ENCODE results near the gene KIAA0825.
"Not testable (repeated sequence)": the region's sequence is repeated elsewhere in the genome, so short reads cannot be mapped to it uniquely, and the experiment has no call there.

KIAA0825 gene

DNA sequence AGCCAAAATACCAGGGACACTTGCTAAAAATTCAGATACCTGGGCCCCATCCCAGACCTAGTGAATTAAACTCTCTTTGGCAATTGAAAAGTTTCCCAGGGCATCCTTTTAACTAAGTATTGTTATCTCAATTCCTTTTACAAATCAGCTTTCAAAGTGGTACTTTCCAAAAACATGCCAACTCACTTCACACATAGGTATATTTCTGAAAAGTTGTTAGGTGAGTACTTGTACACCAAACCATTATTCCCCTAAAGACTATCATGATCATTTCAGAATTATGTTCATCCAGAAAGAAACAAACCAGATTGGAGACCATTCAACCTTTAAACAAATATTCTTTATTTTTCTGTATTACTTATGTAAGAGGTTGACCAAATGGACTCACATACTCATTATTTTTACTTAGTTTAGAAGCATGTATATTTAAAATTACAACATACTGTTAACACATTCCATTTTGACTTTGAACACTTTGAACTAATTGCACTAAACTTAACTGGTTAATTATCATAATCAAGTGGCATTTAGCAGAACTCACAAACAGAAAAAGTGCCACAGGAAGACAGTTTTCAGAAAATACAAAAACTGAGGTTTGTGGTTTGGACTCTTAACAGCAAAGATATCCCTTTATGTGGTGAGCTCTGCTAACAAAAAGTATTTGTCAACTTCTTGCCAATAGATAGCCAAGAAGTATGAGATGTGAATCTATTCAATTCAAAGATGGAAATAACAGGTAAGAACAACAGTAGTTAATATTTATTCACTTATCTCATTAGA is 40.7 kb downstream of the KIAA0825 start:
- no peak for DNase-seq (ENCODE audit: low read depth)

DNA sequence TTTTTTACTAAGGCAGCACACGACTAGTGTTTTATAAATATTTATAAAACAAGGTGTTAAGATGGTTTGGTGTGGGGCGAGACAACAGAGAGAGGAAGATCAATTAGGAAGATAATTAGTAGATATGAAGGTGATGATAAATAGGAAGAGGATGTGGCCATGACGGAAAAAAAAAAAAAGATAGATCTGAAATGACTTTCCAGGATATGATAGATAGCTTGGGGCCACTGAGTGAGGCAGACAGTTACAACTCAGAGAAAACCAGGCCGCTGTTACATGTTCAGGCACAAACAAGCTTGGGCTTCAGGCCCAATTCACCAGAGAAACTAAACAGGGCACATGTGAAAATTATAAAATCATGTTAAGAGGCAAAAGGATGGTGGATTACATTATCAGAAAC is 43.2 kb downstream of the KIAA0825 start:
- DNase-seq (ENCODE audit: low read depth), result no peak

DNA sequence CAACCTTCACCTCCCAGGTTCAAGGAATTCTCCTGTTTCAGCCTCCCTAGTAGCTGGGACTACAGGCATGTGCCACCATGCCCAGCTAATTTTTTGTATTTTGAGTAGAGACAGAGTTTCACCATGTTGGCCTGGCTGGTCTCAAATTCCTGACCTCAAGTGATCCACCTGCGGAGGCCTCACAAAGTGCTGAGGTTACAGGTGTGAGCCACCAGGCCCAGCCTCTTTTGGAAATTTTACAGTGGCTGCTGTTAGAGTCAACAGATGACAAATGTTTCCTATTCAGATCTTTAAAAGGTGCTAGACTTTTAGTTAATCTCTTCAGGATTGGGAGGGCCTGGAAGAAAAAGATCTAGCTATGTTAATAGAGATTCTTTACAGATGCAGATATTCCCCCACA is 45.1 kb downstream of the KIAA0825 start:
- not testable (repeated sequence) for DNase-seq (ENCODE audit: low read depth)

DNA sequence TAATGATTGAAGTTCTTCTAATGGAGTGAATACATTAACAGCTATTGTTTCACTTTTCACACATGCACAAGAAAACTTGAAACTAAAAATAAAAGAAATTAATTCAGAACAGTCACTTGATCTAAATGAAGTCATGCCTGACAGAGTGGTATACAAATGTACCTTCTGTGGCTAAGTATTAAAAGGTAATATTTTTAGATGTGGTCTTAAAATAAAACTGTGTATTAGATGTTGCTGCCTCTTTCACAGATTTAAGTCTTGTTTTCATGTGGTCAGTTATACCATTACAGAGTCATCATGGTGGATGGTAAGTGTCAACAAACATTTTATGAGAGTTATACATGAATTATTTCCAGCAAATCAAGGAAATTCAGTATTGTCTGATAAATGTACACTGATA is 47.0 kb downstream of the KIAA0825 start:
- DNase-seq (ENCODE audit: low read depth), result no peak

DNA sequence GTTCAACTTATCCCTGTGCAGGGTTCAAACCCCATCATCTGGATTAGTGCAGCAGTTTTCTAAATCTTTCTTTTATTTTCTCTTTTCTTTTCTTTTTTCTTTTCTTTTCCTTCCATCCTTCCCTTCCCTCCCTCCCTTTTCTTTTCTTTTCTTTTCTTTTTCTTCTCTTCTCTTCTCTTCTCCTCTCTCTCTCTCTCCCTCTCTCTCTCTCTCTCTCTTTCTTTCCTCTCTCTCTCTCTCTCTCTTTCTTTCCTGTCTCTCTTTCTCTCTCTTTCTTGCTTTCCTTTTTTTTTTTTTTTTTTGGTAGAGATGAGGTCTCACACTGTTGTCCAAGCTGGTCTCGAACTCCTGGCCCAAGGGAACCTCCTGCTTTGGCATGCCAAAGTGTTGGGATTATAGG is 53.6 kb downstream of the KIAA0825 start:
- DNase-seq (ENCODE audit: low read depth), result no peak

DNA sequence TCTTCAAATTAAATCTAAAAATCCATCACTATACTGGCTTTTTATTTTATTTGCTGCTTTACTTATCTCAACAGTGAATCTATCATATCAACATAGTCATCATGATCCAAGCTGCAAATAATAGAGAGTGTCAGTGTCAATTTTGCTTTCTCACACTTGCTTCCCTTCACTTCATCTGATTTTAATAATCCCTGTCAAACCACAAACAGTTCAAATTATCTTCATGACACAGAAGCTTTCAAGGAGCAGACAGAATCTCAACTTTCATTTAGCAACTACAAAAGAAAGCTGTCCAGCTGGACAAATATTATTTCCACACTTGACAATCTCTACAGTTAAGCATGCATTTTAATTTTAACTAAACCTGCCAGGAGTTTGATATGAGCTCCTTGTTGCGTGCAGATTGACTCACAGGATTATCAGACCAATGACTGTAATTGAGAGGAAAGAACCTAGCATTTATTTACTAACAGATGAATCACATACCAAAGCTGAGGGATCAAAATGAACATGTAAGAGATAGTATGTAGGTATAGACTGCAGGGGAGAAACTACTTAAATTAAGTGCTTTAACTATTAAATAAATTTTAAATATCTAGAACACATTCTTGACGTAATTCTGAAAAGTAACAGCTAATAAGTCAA is 56.0 kb downstream of the KIAA0825 start:
- DNase-seq (ENCODE audit: low read depth), result no peak

DNA sequence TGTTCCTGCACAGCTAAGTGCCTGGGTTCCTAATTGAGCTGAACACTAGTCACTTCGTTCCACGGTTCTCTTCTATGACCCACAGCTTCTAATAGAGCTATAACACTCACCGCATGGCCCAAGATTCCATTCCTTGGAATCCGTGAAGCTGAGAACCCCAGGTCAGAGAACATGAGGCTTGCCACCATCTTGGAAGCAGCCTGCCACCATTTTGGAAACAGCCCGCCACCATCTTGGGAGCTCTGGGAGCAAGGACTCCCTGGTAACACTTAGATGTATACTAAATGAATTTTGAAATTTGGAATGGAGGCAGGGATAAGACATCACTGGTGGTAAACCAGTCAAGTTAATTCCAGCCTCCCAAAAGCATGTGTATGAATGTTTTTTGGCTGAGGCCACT is 60.4 kb downstream of the KIAA0825 start:
- DNase-seq (ENCODE audit: low read depth), result no peak

DNA sequence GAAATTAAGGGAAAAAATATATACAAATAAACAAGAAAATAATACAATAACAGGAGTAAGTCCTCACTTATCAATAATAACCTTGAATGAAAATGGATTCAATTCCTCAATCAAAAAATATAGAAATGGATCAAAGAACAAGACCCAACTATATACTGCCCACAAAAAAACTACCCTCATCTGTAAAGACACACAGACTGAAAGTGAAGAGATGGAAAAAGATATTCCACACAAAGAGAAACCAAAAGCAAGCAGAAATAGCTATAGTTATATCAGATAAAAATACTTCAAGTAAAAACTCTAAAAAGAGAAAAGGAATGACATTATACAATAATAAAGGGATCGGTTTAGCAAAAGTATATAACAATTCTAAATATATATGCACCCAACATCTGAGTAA is 66.5 kb downstream of the KIAA0825 start:
- DNase-seq (ENCODE audit: low read depth), result no peak

DNA sequence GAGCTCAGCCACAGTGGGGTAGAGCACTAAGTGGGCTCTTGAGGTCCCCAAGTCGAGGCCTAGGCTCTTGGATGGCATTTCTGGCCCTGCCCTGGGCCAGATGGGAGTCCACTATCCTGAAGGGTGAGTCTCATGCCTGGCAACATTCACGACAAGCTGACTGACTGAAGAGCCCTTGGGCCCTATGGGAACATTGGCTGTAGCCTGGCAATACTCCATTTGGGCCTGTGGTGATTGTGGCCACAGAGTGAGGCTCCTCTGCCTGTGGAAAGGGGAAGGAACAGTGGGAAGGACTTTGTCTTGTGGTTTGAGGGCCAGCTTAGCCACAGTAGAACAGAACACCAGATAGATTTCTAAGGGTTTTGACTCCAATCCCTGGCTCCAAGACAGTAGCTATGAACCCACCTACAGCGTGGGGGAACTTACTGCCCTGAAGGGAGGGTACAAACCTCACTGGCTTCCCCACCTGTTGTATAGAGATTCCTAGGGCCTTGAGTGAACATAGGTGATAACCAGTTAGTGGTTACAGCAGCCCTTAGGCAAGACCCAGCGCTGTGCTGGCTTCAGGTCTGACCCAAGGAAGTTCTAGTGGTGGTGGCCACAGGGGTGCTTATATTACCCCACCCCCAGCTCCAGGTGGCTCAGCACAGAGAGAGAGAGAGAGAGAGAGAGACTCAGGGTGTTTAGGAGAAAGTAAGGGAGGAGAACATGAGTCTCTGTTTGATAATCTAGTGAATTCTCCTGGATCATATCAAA is 72.4 kb downstream of the KIAA0825 start:
- DNase-seq (ENCODE audit: low read depth), result no peak

DNA sequence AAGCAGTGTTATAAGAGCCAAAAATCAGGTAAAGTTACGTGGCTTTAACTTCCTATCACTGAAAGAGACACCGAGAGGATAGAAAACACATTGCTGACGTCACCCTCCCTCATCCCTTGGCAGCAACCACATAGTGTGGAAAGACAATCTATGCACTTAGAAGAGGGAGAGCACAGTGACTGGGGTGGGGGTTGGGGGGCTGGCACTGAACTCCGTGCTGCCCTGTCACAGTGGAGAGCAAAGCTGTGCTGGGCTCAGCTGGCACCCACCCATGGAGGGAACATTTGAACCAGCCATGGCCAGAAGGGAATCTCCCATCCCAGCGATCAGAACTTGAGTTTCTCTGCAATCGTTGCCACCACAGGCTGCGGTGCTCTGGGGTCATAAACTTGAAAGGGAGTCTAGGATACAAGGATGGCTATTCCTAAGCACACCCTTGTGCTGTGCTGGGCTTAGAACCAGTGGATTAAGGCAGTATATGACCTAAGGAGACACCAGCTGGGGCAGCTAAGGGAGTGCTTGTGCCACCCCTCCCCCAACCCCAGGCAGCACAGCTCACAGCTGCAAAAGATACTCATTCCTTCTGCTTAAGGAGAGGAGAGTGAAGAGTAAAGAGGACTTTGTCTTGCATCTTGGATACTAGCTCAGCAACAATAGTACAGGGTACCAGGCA is 73.4 kb downstream of the KIAA0825 start:
- no peak for DNase-seq (ENCODE audit: low read depth)

DNA sequence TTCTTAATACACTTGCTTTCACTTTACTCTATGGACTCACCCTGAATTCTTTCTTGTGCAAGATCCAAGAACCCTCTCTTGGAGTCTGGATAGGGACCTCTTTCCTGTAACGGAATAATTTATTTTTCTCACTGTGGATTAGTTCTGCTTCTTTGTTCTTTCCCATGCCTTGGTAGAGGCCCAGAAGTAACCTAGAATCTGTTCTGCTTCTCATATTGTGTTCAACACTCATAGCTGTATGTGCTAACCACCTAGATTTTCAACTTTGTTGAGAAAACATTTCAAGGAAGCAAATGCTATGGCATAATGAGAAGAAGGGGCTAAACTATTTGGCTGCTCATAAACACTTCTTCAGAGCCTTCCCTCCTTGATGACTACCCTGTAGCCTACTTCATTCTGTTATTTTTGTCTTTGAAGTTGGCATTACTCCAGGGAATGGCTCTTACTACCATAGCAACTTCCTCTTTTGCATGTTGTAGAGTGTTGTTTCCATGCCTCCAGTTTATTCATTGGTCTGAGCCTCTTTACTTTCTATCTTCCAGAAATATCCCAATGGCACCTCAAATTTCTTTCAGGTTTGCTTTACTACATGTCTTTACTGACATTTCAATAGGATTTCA is 74.3 kb downstream of the KIAA0825 start:
- DNase-seq (ENCODE audit: low read depth), result no peak

DNA sequence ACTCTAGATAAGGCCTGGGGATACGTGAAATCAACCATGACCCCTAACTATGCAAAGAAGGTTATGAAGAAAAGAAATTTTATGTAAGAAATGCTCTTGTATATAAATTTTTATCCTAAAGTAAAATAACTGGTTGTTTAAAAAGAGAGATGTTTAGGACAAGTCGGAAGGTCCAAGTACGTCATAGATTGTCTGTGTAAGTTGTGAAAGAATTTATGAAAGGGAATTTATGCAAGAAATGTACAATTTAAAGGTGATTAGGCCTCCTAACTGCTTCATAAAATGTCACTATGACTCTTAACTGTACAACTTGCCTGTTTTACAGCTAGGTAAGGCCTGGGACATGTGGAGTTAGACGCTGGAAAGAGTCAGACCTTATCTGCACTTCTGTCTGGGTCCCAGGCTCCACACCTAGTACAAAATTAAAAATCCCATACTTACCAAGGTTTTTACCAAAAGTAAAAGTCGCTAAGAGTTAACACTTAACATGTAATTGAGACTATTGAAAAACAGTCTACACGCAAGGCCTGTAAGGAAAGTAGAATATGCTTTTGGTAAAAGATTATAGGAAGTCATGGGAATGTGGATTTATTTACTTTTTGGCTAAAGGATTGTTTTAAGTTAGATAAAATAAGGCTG is 77.4 kb downstream of the KIAA0825 start:
- DNase-seq (ENCODE audit: low read depth), result no peak

DNA sequence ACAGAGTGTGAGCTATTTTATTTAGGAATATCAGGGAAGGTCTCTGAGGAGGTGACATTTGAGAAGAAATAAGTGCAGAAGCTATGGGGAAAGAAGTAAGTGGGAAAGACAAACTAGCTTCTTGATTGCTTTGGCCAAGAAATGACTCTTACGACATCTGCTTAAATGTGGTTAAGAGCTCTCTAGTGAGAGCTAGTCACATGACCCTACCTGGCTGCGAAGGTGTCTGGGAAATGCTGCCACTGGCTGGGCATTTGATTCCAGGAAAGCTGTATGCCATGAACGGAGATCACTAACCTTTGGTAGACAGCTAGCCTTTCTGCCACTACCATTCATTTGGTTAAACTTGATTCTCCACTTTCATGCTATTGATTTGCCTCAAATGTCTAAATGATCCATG is 80.1 kb downstream of the KIAA0825 start:
- DNase-seq (ENCODE audit: low read depth), result no peak

DNA sequence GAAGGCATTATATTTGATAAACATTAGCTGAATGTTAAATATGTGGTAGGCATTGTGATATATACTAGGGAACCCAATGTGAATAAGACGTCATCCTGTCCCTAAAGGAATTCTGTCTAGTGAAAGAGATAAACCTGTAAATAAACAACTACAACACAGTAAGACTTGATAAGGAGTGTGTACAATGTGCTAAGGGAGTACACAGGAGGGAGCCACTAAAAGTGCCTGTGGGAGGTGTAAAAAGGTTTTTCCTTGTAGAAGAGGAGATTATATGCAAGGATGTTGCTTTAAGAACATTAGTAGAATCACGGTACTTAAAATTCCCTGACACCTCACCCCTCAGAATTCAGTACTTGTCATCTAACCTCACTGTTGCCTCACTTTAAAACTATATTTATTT is 91.7 kb downstream of the KIAA0825 start:
- no peak for DNase-seq (ENCODE audit: low read depth)

DNA sequence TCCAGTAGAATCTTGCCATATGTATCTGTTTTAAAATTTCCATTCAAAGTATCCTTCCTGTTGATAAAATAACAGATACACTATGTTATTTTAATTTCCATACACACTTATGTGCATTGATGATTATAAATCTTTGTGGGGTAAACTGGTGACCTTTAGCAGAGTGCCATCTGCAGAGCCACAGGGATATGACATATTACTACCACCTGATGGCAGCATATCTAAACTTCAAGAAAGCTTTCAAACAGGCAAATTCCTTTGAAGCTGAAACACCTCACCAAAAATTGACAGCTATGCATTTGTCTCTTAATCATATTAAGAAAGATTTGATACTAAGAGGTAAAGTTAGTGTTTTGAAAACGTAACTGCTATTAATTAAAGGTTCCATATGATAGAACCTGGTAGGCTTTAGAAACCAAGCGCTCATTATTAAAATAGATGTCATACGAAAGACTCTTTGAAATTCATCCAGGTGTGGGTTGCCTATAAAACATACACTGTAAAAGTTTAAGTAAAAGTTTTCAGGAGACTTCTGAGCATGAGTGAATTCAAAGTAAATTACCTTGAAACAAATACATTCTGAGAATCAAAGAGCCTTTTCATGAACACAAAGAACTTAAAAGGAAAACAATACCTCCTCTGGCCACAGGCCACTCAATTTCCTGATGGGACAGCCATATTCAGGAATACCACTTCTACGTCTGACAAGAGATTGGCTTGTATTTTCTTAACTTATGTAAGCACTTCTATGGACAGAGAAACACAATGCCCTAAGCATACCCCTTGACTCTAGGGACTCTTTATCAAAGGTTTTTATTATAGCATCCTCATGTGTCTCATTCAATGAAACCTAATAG is 93.3 kb downstream of the KIAA0825 start:
- DNase-seq (ENCODE audit: low read depth), result no peak

DNA sequence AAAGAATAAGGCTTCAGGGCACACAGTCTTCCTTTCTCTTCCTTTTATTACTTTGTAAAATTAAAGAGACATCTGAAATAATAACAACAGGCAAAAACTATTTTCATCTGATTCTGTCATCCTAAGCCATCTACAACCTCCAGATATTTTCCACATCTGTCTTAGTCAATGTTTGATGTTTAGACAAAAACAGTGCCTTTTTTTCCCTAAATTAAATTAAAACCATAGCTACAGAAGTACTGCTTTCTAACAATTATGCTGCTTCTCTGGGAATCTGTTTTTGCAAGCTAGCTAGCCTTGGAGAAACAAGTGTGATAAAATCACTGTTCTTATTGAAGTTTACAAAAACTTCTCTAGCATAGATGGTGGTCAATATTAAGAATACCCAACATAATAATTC is 95.4 kb downstream of the KIAA0825 start:
- no peak for DNase-seq (ENCODE audit: low read depth)

DNA sequence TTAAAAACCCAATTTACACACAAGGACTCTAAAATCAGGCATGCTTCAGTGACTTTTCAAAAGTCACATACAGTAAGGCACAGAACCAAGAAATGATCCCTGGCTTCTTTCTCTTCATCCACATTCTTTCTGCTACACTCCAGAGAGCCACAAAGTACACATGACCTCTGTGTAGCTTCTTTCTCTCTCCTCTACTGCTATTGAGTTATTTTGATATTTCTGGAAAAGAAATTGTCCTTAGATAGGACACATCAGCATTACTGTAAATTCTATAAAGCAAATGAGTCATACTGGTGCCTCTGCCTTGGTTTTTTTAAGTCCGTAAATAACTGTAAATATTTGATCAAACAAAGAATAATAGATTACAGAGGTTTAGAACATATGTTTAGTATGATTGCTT is 96.3 kb downstream of the KIAA0825 start:
- no peak for DNase-seq (ENCODE audit: low read depth)

DNA sequence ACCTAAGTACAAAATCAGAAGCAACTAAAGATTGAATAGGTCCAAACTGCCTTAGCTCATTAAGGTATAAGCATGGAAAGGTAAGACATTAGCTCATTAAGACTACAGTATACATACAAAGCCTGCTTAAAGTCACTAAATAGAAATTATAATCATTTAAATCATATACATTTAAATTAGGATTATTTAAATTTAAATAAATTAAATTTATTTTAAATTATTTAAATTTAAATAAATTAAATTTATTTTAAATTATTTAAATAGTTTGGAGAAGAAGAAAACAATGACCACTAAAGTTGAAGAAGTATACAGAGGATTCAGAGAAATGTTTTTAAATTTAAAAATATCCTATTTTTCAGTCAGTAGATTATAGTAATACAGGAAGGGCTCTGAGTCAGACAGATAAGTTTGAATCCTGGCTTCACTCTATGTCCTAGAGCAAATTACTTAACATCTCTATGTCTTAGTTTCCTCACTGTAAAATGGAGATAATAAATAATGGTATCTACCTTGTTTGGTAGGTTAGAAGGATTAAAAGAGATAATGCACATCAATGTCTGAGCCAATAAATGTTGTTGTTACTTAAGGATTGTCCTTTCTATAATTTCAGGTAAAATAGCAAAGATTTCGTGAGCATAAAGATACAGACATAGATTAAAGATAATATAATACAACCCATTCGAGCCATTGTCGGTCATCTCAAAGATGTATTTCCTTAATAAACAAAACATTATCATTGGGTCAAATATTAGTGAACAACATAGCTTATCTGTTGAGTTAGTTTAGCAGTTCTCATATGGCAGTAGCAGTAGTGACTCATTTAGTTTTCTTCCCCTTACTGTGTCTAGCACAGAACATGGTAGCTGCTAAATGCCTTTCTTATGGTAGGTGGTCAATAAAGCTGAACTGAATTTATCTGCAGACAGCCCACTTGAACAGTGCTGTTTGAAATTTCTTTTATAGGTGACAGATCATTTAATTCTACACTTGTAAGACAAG is 100.6 kb downstream of the KIAA0825 start:
- DNase-seq (ENCODE audit: low read depth), result no peak

DNA sequence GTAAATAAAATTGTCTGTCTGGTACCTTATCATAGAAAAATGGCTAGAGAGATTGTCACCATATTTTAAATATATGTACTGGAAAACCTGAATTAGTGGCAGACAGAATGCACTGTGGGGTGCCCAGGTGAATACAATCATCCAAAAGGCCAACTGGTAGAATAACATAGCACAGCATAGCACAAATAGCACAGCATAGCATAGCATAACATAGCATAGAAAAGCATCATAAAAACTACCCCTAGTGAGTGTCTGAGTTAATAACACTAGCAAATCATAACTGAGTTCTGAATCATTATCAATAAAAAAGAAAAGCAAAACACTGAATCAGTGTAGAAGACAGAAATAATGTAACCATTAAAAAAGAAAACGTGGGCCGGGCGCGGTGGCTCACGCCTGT is 102.3 kb downstream of the KIAA0825 start:
- DNase-seq (ENCODE audit: low read depth), result no peak
